Glutamatergic neuron (in vitro differentiated cells): ENCODE data around the gene CFLAR. TPM values are rescaled to one million over a fixed set of nuclear protein-coding genes. Genes with fewer than 3 reads are reported as not detected.

Experiments
- DNase-seq: peaks from one replicate; pipeline ENCODE4 v3.0.0; 2022
- H3K27ac Mint-ChIP-seq: one replicate; pipeline ENCODE4 v1.8.0; 2020; ENCODE audit warnings: mild to moderate bottlenecking, mixed read lengths, inconsistent platforms; ENCODE audit not compliant: unreplicated experiment
- H3K27me3 Mint-ChIP-seq: one replicate; pipeline ENCODE4 v1.8.0; 2020; ENCODE audit warnings: mild to moderate bottlenecking, moderate library complexity, mixed read lengths, inconsistent platforms; ENCODE audit not compliant: unreplicated experiment
- H3K36me3 Mint-ChIP-seq: one replicate; pipeline ENCODE4 v1.8.0; 2020; ENCODE audit warnings: mild to moderate bottlenecking, mixed read lengths, inconsistent platforms; ENCODE audit not compliant: unreplicated experiment
- H3K4me1 Mint-ChIP-seq: one replicate; pipeline ENCODE4 v1.8.0; 2020; ENCODE audit warnings: mild to moderate bottlenecking, low read depth, mixed read lengths, inconsistent platforms; ENCODE audit not compliant: unreplicated experiment
- H3K4me3 Mint-ChIP-seq: one replicate; pipeline ENCODE4 v1.8.0; 2020; ENCODE audit warnings: mild to moderate bottlenecking, mixed read lengths, inconsistent platforms; ENCODE audit not compliant: unreplicated experiment
- H3K9me3 Mint-ChIP-seq: one replicate; pipeline ENCODE4 v1.8.0; 2020; ENCODE audit warnings: mild to moderate bottlenecking, moderate library complexity, mixed read lengths, inconsistent platforms; ENCODE audit not compliant: unreplicated experiment
- CTCF ChIP-seq: fragments of 200-600 bp; sonication (generic); IDR thresholded peaks from one replicate; pipeline ENCODE4 v1.5.0; 2021; ENCODE audit not compliant: partially characterized antibody, unreplicated experiment
- total RNA-seq: library from RNA; stranded (reverse); fragmentation: NEBNext Ultra II Directional; extraction: Animal tissue kit (Norgen Biotek cat#: 25700); gene quantifications from one replicate; pipeline ENCODE4 v1.2.1, GENCODE V29; 2021; ENCODE audit not compliant: unreplicated experiment

The CFLAR gene
- total RNA-seq, 1 donor from 2014 or later: 88.0 TPM

DNA sequence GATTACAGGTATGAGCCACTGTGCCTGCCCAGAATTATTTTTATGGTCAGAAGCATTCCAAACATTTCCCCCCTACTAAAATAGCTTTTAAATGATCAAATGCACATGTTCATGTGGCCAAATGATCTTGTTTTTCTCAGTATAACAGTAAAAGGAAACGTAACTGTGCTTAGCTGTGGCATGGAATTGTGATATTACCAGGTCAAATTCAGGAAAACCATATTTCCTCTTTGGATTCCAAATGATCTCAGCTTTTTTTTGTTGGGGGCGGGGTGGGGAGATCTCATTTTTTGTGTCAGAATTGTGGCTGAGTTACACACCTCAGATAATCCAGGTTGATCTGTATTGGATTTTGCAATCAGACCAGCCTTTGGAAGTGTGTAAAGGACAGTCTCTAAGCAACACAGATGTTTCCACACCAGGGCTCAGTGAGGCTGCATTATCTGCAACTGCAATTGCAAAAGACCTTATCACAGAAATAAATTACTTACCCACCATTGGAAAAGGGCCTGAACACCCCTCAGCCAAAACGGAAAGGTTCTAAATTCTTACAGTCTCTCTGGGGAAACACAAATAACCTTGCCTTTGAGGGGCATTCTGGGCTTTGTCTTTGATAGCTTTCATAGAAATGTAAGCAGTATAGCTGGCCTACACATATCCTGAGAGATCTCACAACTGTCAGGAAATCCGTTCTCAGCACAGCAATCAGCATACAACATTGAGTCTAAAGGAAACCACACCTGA is 75.3 kb downstream of the CFLAR start:
- H3K27ac Mint-ChIP-seq: no peak overlapping the region
- H3K36me3 Mint-ChIP-seq: no peaks in the 10 kb centered on the region
- H3K9me3 Mint-ChIP-seq: no peaks in the 10 kb centered on the region
- no peak for DNase-seq
- no peaks in the 10 kb centered on the region for H3K4me1 Mint-ChIP-seq
- peaks cover 2% of the 10 kb centered on the region for H3K27me3 Mint-ChIP-seq
- TF ChIP-seq CTCF: no peak
- H3K4me3 Mint-ChIP-seq: no peak overlapping the region

GRCh38 chr2:201194097-201194496 is 78.1 kb downstream of the CFLAR start:
- Mint-ChIP-seq H3K4me3 (no peak overlapping the region), H3K27me3 (peaks cover 2% of the 10 kb centered on the region), H3K4me1 (no peaks in the 10 kb centered on the region), H3K9me3 (peaks cover 1% of the 10 kb centered on the region), H3K27ac (no peak overlapping the region), H3K36me3 (no peaks in the 10 kb centered on the region)
- TF ChIP-seq CTCF: no peak
- no peak for DNase-seq

- Mint-ChIP-seq H3K9me3 (peaks cover 1% of the 10 kb centered on the region), H3K27ac (no peak overlapping the region), H3K4me1 (no peaks in the 10 kb centered on the region), H3K36me3 (no peaks in the 10 kb centered on the region), H3K4me3 (no peak overlapping the region), H3K27me3 (peaks cover 2% of the 10 kb centered on the region)
- DNase-seq: no peak
- TF ChIP-seq CTCF: no peak
Measured at GRCh38 chr2:201195331-201195730, 79.4 kb downstream of the CFLAR start.

- Mint-ChIP-seq H3K27ac (no peak overlapping the region), H3K4me3 (no peak overlapping the region), H3K27me3 (peaks cover 2% of the 10 kb centered on the region), H3K36me3 (no peaks in the 10 kb centered on the region), H3K4me1 (no peaks in the 10 kb centered on the region), H3K9me3 (peaks cover 1% of the 10 kb centered on the region)
- TF ChIP-seq CTCF: no peak
- no peak for DNase-seq
Measured at GRCh38 chr2:201196003-201196402, 80.0 kb downstream of the CFLAR start.

DNA sequence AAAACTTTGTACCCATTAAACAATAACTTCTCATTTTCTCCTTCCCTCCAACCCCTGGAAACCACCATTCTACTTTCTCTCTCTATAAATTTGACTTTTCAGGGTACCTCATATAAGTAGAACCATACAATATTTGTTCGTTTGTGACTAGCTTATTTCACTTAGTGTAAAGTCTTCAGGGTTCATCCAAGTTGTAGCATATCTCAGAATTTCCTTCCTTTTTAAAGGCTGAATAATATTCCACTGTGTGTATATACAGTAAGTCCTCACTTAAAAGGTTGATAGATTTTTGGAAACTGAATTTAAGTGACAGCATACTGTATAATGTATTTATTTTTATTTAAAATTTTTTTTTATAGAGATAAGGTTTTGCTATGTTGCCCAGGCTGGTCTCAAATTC is 80.8 kb downstream of the CFLAR start:
- Mint-ChIP-seq H3K4me1 (no peaks in the 10 kb centered on the region), H3K27ac (no peak overlapping the region), H3K4me3 (no peak overlapping the region), H3K36me3 (no peaks in the 10 kb centered on the region), H3K27me3 (peaks cover 2% of the 10 kb centered on the region), H3K9me3 (peaks cover 1% of the 10 kb centered on the region)
- TF ChIP-seq CTCF: no peak
- DNase-seq: no peak
